Measurements from ENCODE around the gene GJA5. TPM values are rescaled to one million over a fixed set of nuclear protein-coding genes. Genes with fewer than 3 reads are reported as not detected.

GJA5 gene
- polyA plus RNA-seq, 1 experiment, result 5.1 TPM

DNA sequence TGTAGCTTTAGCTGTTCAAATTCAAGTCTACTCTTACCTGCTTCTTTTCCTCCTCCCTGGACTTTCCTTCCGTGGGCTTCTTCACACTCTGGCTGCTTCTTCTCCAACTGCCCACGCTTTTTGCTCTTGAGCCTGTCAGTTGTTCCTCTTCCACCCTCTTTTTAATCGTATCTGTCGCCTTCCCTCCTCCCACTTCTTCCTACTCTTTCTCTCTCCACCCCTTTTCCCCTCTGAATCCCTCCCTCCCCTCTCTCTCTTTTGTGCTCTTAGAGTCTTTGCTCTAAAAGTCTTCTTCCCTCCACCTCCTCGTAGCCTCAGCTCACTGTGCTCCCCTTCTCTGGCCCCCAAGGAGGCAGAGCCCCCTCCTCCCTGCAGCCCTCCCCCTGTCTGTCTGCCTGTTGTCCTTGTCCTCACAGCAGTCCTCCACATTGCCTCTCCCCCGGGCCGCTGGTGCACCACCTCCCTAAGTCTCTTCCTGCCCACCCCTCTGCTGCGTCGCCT lies 12.9 kb upstream of the GJA5 start:
- ChIA-PET CTCF (no interaction called here), POLR2A (no interaction called here)
- no peaks in the 10 kb centered on the region for H3K27me3 ChIP-seq (ENCODE audit: control insufficient read depth, insufficient read depth, low read length)
- no peak for DNase-seq (ENCODE audit: low read depth)
- no peaks in the 10 kb centered on the region for H3K36me3 ChIP-seq (ENCODE audit: control insufficient read depth, insufficient read depth, low read length)
- H3K4me3 ChIP-seq (ENCODE audit: low read depth, low read length), result no peak overlapping the region
- TF ChIP-seq CTCF (IDR thresholded peaks at IDR 0.05; ENCODE audit: insufficient read depth, low read depth, low read length), result no peak

GRCh38 chr1:147772570-147772969 lies 12.2 kb upstream of the GJA5 start:
- H3K27me3 ChIP-seq (ENCODE audit: control insufficient read depth, insufficient read depth, low read length), result no peaks in the 10 kb centered on the region
- no peak for TF ChIP-seq CTCF (IDR thresholded peaks at IDR 0.05; ENCODE audit: insufficient read depth, low read depth, low read length)
- CTCF ChIA-PET, result no interaction called here
- no peak for DNase-seq (ENCODE audit: low read depth)
- no peak overlapping the region for H3K4me3 ChIP-seq (ENCODE audit: low read depth, low read length)
- POLR2A ChIA-PET, result no interaction called here
- H3K36me3 ChIP-seq (ENCODE audit: control insufficient read depth, insufficient read depth, low read length), result no peaks in the 10 kb centered on the region

DNA sequence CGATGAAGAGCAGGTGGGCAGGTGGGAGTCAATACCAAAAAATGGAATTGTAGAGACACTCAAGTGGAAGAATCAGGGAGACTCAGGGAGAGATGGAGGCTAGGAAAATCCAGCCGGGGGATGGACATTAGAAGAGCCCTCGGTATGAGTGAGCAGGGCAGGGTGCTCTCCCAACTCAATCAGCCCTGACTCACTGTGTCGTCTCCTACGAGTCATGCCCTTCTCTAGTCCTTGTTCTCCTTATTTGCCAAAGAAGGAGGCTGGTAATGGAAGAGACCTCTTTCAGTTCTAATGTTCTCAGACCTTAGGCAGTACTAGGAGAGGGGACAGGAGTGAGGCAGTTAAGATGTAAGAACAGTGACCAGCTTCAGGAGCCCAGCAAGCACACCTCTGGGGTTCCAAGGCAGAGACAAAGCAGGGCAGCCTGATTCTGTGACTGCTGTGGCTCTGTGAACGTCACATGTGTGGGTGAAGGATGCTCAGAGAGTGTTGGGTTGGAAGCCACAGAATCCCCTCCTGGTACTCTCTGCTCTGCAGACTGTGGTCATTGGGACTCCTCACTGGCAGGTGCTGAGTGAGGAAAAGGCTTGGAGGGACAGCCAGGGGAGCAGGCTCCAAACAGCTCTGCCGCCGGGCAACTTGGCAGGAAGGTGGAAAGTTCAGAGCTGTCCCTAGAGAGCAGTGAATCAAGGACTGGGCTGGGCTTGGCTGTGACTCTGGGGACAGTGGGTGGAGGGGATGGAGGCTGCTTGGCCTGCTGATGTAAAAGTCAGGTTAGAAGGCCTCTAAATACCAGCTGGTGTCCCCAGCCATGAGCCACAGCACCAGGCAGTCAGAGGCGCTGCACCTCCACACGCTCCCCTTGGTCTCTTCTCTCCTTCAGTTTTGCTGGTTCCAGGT lies 11.1 kb upstream of the GJA5 start:
- no peak for DNase-seq (ENCODE audit: low read depth)

GRCh38 chr1:147769106-147769505 lies 8.7 kb upstream of the GJA5 start:
- ChIA-PET POLR2A (no interaction called here), CTCF (interaction anchor here (1.0 kb wide), 1 partner anchor 118 kb away, joined by 3 read pairs; no protein-coding TSS in a partner anchor)
- Histone ChIP-seq H3K4me3 (ENCODE audit: low read depth, low read length) (no peak overlapping the region), H3K36me3 (ENCODE audit: control insufficient read depth, insufficient read depth, low read length) (no peaks in the 10 kb centered on the region), H3K27me3 (ENCODE audit: control insufficient read depth, insufficient read depth, low read length) (no peaks in the 10 kb centered on the region)
- no peak for TF ChIP-seq CTCF (IDR thresholded peaks at IDR 0.05; ENCODE audit: insufficient read depth, low read depth, low read length)
- DNase-seq (ENCODE audit: low read depth), result no peak

More for the DNA sequence above, 11.1 kb upstream of the GJA5 start:
- H3K36me3 ChIP-seq (ENCODE audit: control insufficient read depth, insufficient read depth, low read length), result no peaks in the 10 kb centered on the region
- POLR2A ChIA-PET, result no interaction called here
- no peak overlapping the region for H3K4me3 ChIP-seq (ENCODE audit: low read depth, low read length)
- no peak for TF ChIP-seq CTCF (IDR thresholded peaks at IDR 0.05; ENCODE audit: insufficient read depth, low read depth, low read length)
- CTCF ChIA-PET, result no interaction called here
- H3K27me3 ChIP-seq (ENCODE audit: control insufficient read depth, insufficient read depth, low read length), result no peaks in the 10 kb centered on the region

GRCh38 chr1:147768582-147768981 lies 8.2 kb upstream of the GJA5 start:
- CTCF ChIA-PET, result no interaction called here
- H3K4me3 ChIP-seq (ENCODE audit: low read depth, low read length), result no peak overlapping the region
- no peaks in the 10 kb centered on the region for H3K27me3 ChIP-seq (ENCODE audit: control insufficient read depth, insufficient read depth, low read length)
- TF ChIP-seq CTCF (IDR thresholded peaks at IDR 0.05; ENCODE audit: insufficient read depth, low read depth, low read length), result no peak
- POLR2A ChIA-PET, result no interaction called here
- no peak for DNase-seq (ENCODE audit: low read depth)
- H3K36me3 ChIP-seq (ENCODE audit: control insufficient read depth, insufficient read depth, low read length), result no peaks in the 10 kb centered on the region

All from BJ (cell line).